HCT116 (cell line): ENCODE results near the gene GRIN3B. TPM values are rescaled to one million over a fixed set of nuclear protein-coding genes. Genes with fewer than 3 reads are reported as not detected.

Source experiments
- ATAC-seq: fragments of 200-7000 bp; cut with Tn5 transposase; 2 replicates; pipeline ENCODE4 v1.9.1; 2020; ENCODE audit warnings: mild to moderate bottlenecking, moderate library complexity
- BruUV-seq: library from RNA; stranded (reverse); fragments of 400-500 nt; replicated peaks from 2 replicates; lab custom pipeline; 2021; lab: Mats Ljungman, UMichigan
- CTCF ChIA-PET: fragments of 300-600 bp; sonication (Branson Sonifier 250); formaldehyde crosslinking; loops from one replicate; lab custom pipeline; 2021; ENCODE audit warnings: antibody characterized with exemption; lab: Charles Lee
- POLR2A ChIA-PET: fragments of 300-600, 350-600 bp; sonication (Branson Sonifier 250); formaldehyde crosslinking; loops from one replicate; lab custom pipeline; 2021; ENCODE audit warnings: antibody characterized with exemption; lab: Charles Lee
- RAD21 ChIA-PET, 2 experiments: fragments of 300-600 bp; sonication (Branson Sonifier 250); formaldehyde crosslinking; loops; one replicate each; lab custom pipeline; 2023; ENCODE audit warnings: low total read pairs in 2 of 2; ENCODE audit not compliant: uncharacterized antibody in 2 of 2, unreplicated experiment in 2 of 2, low non-redundant PET in 1 of 2; lab: Charles Lee
- DNase-seq: peaks from one replicate; pipeline ENCODE4 v3.0.0-alpha.2; 2010; ENCODE audit warnings: low read depth, low spot score
- H2AFZ ChIP-seq: fragments of 200-600 bp; shearing (Covaris generic), sonication (generic); 2 replicates; pipeline ENCODE4 v1.6.1; 2017; ENCODE audit warnings: low read depth, mixed run types, mixed read lengths, antibody characterized with exemption, low read length; ENCODE audit not compliant: poor library complexity, severe bottlenecking
- H3K27ac ChIP-seq: 2 replicates; pipeline ENCODE4 v1.5.1; 2012; ENCODE audit warnings: low read depth, low read length
- H3K27me3 ChIP-seq: fragments of 200-600 bp; sonication (generic); 2 replicates; pipeline ENCODE4 v1.6.1; 2016; ENCODE audit warnings: mixed run types, low read length, mixed read lengths; ENCODE audit not compliant: insufficient read depth
- H3K36me3 ChIP-seq, 2 experiments: fragments of 200-500 bp in 1 of 2; fragments of 200-600 bp in 1 of 2; sonication (Bioruptor generic) in 1 of 2; sonication (generic) in 1 of 2; 2 replicates each; pipeline versions ENCODE4 v1.5.1 to v1.6.1; 2014 to 2016; ENCODE audit warnings: low read length in 2 of 2, inconsistent platforms in 1 of 2, mixed read lengths in 1 of 2, mixed run types in 1 of 2; ENCODE audit not compliant: insufficient read depth in 2 of 2, control insufficient read depth in 1 of 2
- H3K4me1 ChIP-seq, 2 experiments: fragments of 200-600 bp in 1 of 2; sonication (generic) in 1 of 2; 2 replicates each; pipeline versions ENCODE4 v1.5.1 to v1.6.1; 2012 to 2017; ENCODE audit warnings: low read length in 2 of 2, inconsistent platforms in 1 of 2, mild to moderate bottlenecking in 1 of 2, mixed read lengths in 1 of 2, mixed run types in 1 of 2, moderate library complexity in 1 of 2; ENCODE audit not compliant: insufficient read depth in 2 of 2, control insufficient read depth in 1 of 2
- H3K4me2 ChIP-seq: fragments of 200-600 bp; sonication (generic); 2 replicates; pipeline ENCODE4 v1.6.1; 2017; ENCODE audit warnings: mixed run types, low read length, mixed read lengths
- H3K4me3 ChIP-seq, 2 experiments: fragments of 200-600 bp in 1 of 2; sonication (generic) in 1 of 2; replicated peaks in 1 of 2; 2 replicates each; pipeline ENCODE4 v1.5.1; 2011 to 2016; ENCODE audit warnings: low read length in 2 of 2, control low read depth in 1 of 2, low read depth in 1 of 2, mild to moderate bottlenecking in 1 of 2, mixed read lengths in 1 of 2, mixed run types in 1 of 2
- H3K79me2 ChIP-seq: fragments of 200-600 bp; sonication (generic); 2 replicates; pipeline ENCODE4 v1.6.1; 2017; ENCODE audit warnings: mild to moderate bottlenecking, mixed run types, low read length, moderate library complexity, mixed read lengths; ENCODE audit not compliant: insufficient read depth
- H3K9ac ChIP-seq: fragments of 200-600 bp; sonication (generic); 2 replicates; pipeline ENCODE4 v1.6.1; 2016; ENCODE audit warnings: low read length, mixed read lengths
- H3K9me2 ChIP-seq: fragments of 200-600 bp; sonication (generic), shearing (Covaris generic); 2 replicates; pipeline ENCODE4 v1.6.1; 2017; ENCODE audit warnings: mixed run types, mild to moderate bottlenecking, moderate library complexity; ENCODE audit not compliant: insufficient read depth
- H3K9me3 ChIP-seq, 2 experiments: fragments of 200-500 bp in 1 of 2; fragments of 200-600 bp in 1 of 2; sonication (Bioruptor generic) in 1 of 2; sonication (generic) in 1 of 2; 2 replicates each; pipeline ENCODE4 v1.6.1; 2014 to 2017; ENCODE audit warnings: low read length in 2 of 2, mixed read lengths in 2 of 2, inconsistent platforms in 1 of 2, low read depth in 1 of 2, mild to moderate bottlenecking in 1 of 2, mixed run types in 1 of 2, moderate library complexity in 1 of 2; ENCODE audit not compliant: control insufficient read depth in 1 of 2, insufficient read depth in 1 of 2
- H4K20me1 ChIP-seq: fragments of 200-600 bp; sonication (generic), shearing (Covaris generic); 2 replicates; pipeline ENCODE4 v1.6.1; 2017; ENCODE audit warnings: mixed run types, mild to moderate bottlenecking, moderate library complexity; ENCODE audit not compliant: insufficient read depth
- EZH2phosphoT487 ChIP-seq: fragments of 200-600 bp; IDR thresholded peaks from 2 replicates; pipeline ENCODE4 v1.6.1; 2018; ENCODE audit warnings: antibody characterized with exemption, borderline replicate concordance
- FOSL1 ChIP-seq: IDR thresholded peaks from 2 replicates; pipeline ENCODE4 v1.6.1; 2012; ENCODE audit warnings: low read depth
- intact Hi-C: fragments of 100-400 bp; cut with micrococcal nuclease; formaldehyde crosslinking; loops from 2 replicates; pipeline ENCODE4 v1.10.0; 2022
- total RNA-seq: library from RNA; stranded (reverse); gene quantifications from one replicate; pipeline ENCODE4 v1.2.1, GENCODE V29; 2021; ENCODE audit not compliant: unreplicated experiment

GRIN3B gene
- total RNA-seq, 1 experiment from 2014 or later: 0.69 TPM

- ChIA-PET CTCF (no interaction called here), POLR2A (no interaction called here), RAD21 (no interaction called here)
- H3K4me3 ChIP-seq: no peak overlapping the region
- H3K9ac ChIP-seq: no peak overlapping the region
- H3K4me2 ChIP-seq: no peak overlapping the region
- H3K79me2 ChIP-seq: peaks cover 22% of the 10 kb centered on the region
- no peak for TF ChIP-seq EZH2phosphoT487
- H3K36me3 ChIP-seq: peaks cover 0 to 4% of the 10 kb centered on the region in 2 experiments; a peak in 2 of 4 replicates
- no TSS peak for BruUV-seq
- no peak overlapping the region for H2AFZ ChIP-seq
- H3K27me3 ChIP-seq: no peaks in the 10 kb centered on the region
- DNase-seq (no peak), ATAC-seq (no peak)
- no peaks in the 10 kb centered on the region for H3K9me3 ChIP-seq
- H3K27ac ChIP-seq: no peak overlapping the region
- intact Hi-C loops: no loop called here
- no peaks in the 10 kb centered on the region; the same call in 1 of the 2 replicates for H4K20me1 ChIP-seq
- H3K9me2 ChIP-seq: no peaks in the 10 kb centered on the region
- no peaks in the 10 kb centered on the region for H3K4me1 ChIP-seq
These were observed 9.8 kb downstream of the GRIN3B start for GRCh38 chr19:1009981-1010538.

- Histone ChIP-seq H3K9ac (no peak overlapping the region), H3K27me3 (no peaks in the 10 kb centered on the region), H4K20me1 (no peaks in the 10 kb centered on the region; the same call in 1 of the 2 replicates), H3K9me2 (no peaks in the 10 kb centered on the region), H3K27ac (no peak overlapping the region), H2AFZ (no peak overlapping the region), H3K4me2 (no peak overlapping the region), H3K4me1 (no peaks in the 10 kb centered on the region), H3K4me3 (no peak overlapping the region), H3K36me3 (peaks cover 3 to 4% of the 10 kb centered on the region in 2 experiments; a peak in 2 of 4 replicates), H3K9me3 (no peaks in the 10 kb centered on the region), H3K79me2 (peaks cover 30% of the 10 kb centered on the region)
- TF ChIP-seq FOSL1: no peak
- BruUV-seq: no TSS peak
- intact Hi-C loops: no loop called here
- ChIA-PET RAD21 (no interaction called here), POLR2A (no interaction called here), CTCF (no interaction called here)
- DNase-seq: no peak
- no peak for ATAC-seq
These were observed 10.6 kb downstream of the GRIN3B start for GRCh38 chr19:1010586-1011510.
